Activated T-helper 1 cell treated with anti-CD3 and anti-CD28 coated beads, Interleukin-2, amount 50 U/mL, for 16 hours (primary cell): ENCODE data around the gene GYS1.
"Not testable (repeated sequence)": the region's sequence is repeated elsewhere in the genome, so short reads cannot be mapped to it uniquely, and the experiment has no call there.

ENCODE experiments used
- DNase-seq, 2 donors: peaks; one replicate each; pipeline ENCODE4 v3.0.0-alpha.2; 2020; ENCODE audit warnings: low read depth in 1 of 2, low spot score in 1 of 2

Gene GYS1

GRCh38 chr19:48993175-48994034 is at the start of gene GYS1, which contains the start of gene RUVBL2:
TSS of gene GYS1 (minus strand) at chr19:48993309. CDS start at chr19:48993112, 197 bp downstream.
TSS of gene RUVBL2 (plus strand) at chr19:48993887. CDS start at chr19:48993912, 25 bp downstream.
- peak; percentile 98 to 99 for DNase-seq

- DNase-seq: not testable (repeated sequence)
Measured at GRCh38 chr19:49042666-49043065, 49.6 kb upstream of the GYS1 start.

- no peak for DNase-seq
Measured at GRCh38 chr19:49042177-49042576, 49.1 kb upstream of the GYS1 start.

GRCh38 chr19:49039736-49040135 is 46.6 kb upstream of the GYS1 start:
- not testable (repeated sequence) for DNase-seq

- not testable (repeated sequence) for DNase-seq
Measured at GRCh38 chr19:49038557-49039276, 45.6 kb upstream of the GYS1 start.

GRCh38 chr19:49038111-49038510 is 45.0 kb upstream of the GYS1 start:
- not testable (repeated sequence) for DNase-seq

- DNase-seq: not testable (repeated sequence)
Measured at GRCh38 chr19:49036815-49037214, 43.7 kb upstream of the GYS1 start, which contains the start of gene CGB1. TSS of gene CGB1 (minus strand) at chr19:49036895. CDS start at chr19:49036711, 184 bp downstream.

GRCh38 chr19:49031642-49032301 is 38.7 kb upstream of the GYS1 start, which contains the start of gene CGB2:
TSS of gene CGB2 (plus strand) at chr19:49031890. CDS start at chr19:49032096, 206 bp downstream.
- peak in 1 of 2 donors; percentile 57 for DNase-seq

- DNase-seq: not testable (repeated sequence)
Measured at GRCh38 chr19:49030323-49030722, 37.2 kb upstream of the GYS1 start.

- DNase-seq: not testable (repeated sequence)
Measured at GRCh38 chr19:49029749-49030148, 36.6 kb upstream of the GYS1 start.

GRCh38 chr19:49028686-49029085 is 35.6 kb upstream of the GYS1 start:
- not testable (repeated sequence) for DNase-seq

- not testable (repeated sequence) for DNase-seq
Measured at GRCh38 chr19:49025599-49025998, 32.5 kb upstream of the GYS1 start.

GRCh38 chr19:49025088-49025487 is 32.0 kb upstream of the GYS1 start:
- not testable (repeated sequence) for DNase-seq

- not testable (repeated sequence) for DNase-seq
Measured at GRCh38 chr19:49024233-49024632, 31.1 kb upstream of the GYS1 start, which contains the start of gene CGB3. TSS of gene CGB3 (minus strand) at chr19:49024333. CDS start at chr19:49023971, 362 bp downstream.

- DNase-seq: no peak
Measured at GRCh38 chr19:49022116-49022515, 29.0 kb upstream of the GYS1 start.

GRCh38 chr19:49020931-49021895 is 28.1 kb upstream of the GYS1 start:
- DNase-seq: no peak

GRCh38 chr19:49020342-49020741 is 27.2 kb upstream of the GYS1 start:
- DNase-seq: no peak

- DNase-seq: peak; percentile 30 to 45
Measured at GRCh38 chr19:49019242-49019932, 26.3 kb upstream of the GYS1 start.
